HepG2 (cell line): ENCODE results near the gene MARCHF5. TPM values are rescaled to one million over a fixed set of nuclear protein-coding genes. Genes with fewer than 3 reads are reported as not detected.
A peak's percentile ranks its signal among the peaks of the same experiment; 100 is the strongest.

Experiments
- CEBPB ChIP-seq: IDR thresholded peaks from 2 replicates; pipeline ENCODE4 v1.6.1; 2011; ENCODE audit warnings: low read depth, low read length, improper control_type of control experiment, borderline replicate concordance
- DR1 ChIP-seq: sonication (generic); formaldehyde crosslinking; IDR thresholded peaks from 2 replicates; pipeline ENCODE4 v1.8.0; 2021; ENCODE audit warnings: mild to moderate bottlenecking, missing genetic modification reagents, inconsistent platforms
- HBP1 ChIP-seq: IDR thresholded peaks from 2 replicates; pipeline ENCODE4 v1.6.1; 2016; ENCODE audit warnings: low read depth, control low read depth
- HMGA1 ChIP-seq: sonication (generic); formaldehyde crosslinking; conservative IDR thresholded peaks from 2 replicates; pipeline ENCODE4 v1.4.0; 2020; ENCODE audit warnings: missing genetic modification reagents
- HNF1B ChIP-seq: sonication (generic); formaldehyde crosslinking; IDR thresholded peaks from 2 replicates; pipeline ENCODE4 v1.5.1; 2020; ENCODE audit warnings: mild to moderate bottlenecking, moderate library complexity, missing genetic modification reagents
- IKZF4 ChIP-seq: sonication (generic); formaldehyde crosslinking; IDR thresholded peaks from 2 replicates; pipeline ENCODE4 v1.5.1; 2020; ENCODE audit warnings: borderline replicate concordance, mild to moderate bottlenecking, low read depth, missing genetic modification reagents; ENCODE audit errors: not compliant biosample characterization
- IRF9 ChIP-seq: sonication (generic); formaldehyde crosslinking; IDR thresholded peaks from 2 replicates; pipeline ENCODE4 v1.8.0; 2022; ENCODE audit warnings: missing genetic modification reagents, mild to moderate bottlenecking, borderline replicate concordance
- NFIC ChIP-seq: IDR thresholded peaks from 2 replicates; pipeline ENCODE4 v1.6.1; 2012; ENCODE audit warnings: mild to moderate bottlenecking, low read length, inconsistent platforms
- PBX3 ChIP-seq: sonication (generic); formaldehyde crosslinking; IDR thresholded peaks from 2 replicates; pipeline ENCODE4 v1.8.1; 2023; ENCODE audit warnings: missing genetic modification reagents, inconsistent platforms, borderline replicate concordance
- RFXANK ChIP-seq: IDR thresholded peaks from 2 replicates; pipeline ENCODE4 v1.6.1; 2016
- TCF12 ChIP-seq, 2 experiments: fragments of 450-650 bp in 1 of 2; sonication (generic) in 1 of 2; formaldehyde crosslinking in 1 of 2; IDR thresholded peaks; 2 replicates each; pipeline versions ENCODE4 v1.6.1 to v1.8.0; 2017 to 2022; ENCODE audit warnings: antibody characterized with exemption in 1 of 2, mild to moderate bottlenecking in 1 of 2, missing genetic modification reagents in 1 of 2, moderate library complexity in 1 of 2
- TCF7 ChIP-seq: sonication (generic); IDR thresholded peaks from 2 replicates; pipeline ENCODE4 v1.6.1; 2016; ENCODE audit warnings: antibody characterized with exemption, low read depth
- ZBTB2 ChIP-seq: sonication (generic); formaldehyde crosslinking; IDR thresholded peaks from 2 replicates; pipeline ENCODE4 v1.8.0; 2022; ENCODE audit warnings: low read depth, missing genetic modification reagents
- ZKSCAN8 ChIP-seq: IDR thresholded peaks from 2 replicates; pipeline ENCODE4 v1.6.1; 2016; ENCODE audit warnings: borderline replicate concordance, missing genetic modification reagents, missing compliant biosample characterization
- ZNF138 ChIP-seq: sonication (generic); formaldehyde crosslinking; IDR thresholded peaks from 2 replicates; pipeline ENCODE4 v1.5.0; 2020; ENCODE audit warnings: mild to moderate bottlenecking, low read depth, missing genetic modification reagents
- ZNF276 ChIP-seq: sonication (generic); formaldehyde crosslinking; IDR thresholded peaks from 2 replicates; pipeline ENCODE4 v1.4.0; 2020; ENCODE audit warnings: mild to moderate bottlenecking, low read depth, missing genetic modification reagents
- ZNF441 ChIP-seq: sonication (generic); formaldehyde crosslinking; IDR thresholded peaks from 2 replicates; pipeline ENCODE4 v1.7.0; 2021; ENCODE audit warnings: missing genetic modification reagents, borderline replicate concordance
- ZNF672 ChIP-seq: sonication (generic); formaldehyde crosslinking; IDR thresholded peaks from 2 replicates; pipeline ENCODE4 v1.8.1; 2022; ENCODE audit warnings: missing genetic modification reagents
- ZSCAN25 ChIP-seq: sonication (generic); formaldehyde crosslinking; IDR thresholded peaks from 2 replicates; pipeline ENCODE4 v1.8.0; 2022; ENCODE audit warnings: mild to moderate bottlenecking, missing genetic modification reagents
- polyA plus RNA-seq, 8 experiments: library from polyadenylated mRNA; depleted of rRNA in 3 of 8; stranded (reverse) in 7 of 8; unstranded in 1 of 8; fragments of >200 nt; fragmentation: Illumina TruSeq in 4 of 8; extraction: Trizol in 4 of 8; gene quantifications; 2 replicates each; pipeline versions ENCODE4 v1.2.1 to v1.2.3, GENCODE V29; 2011 to 2016; ENCODE audit warnings: low read depth in 4 of 8, missing spikeins in 1 of 8, mixed read lengths in 1 of 8; ENCODE audit not compliant: insufficient read depth in 1 of 8
- total RNA-seq, 5 experiments: library from RNA; depleted of rRNA; stranded (reverse); fragments of >200 nt; fragmentation: Illumina TruSeq; extraction: Trizol; gene quantifications; 2 replicates each; pipeline ENCODE4 v1.2.3, GENCODE V29; 2016; ENCODE audit warnings: low read depth in 1 of 5

MARCHF5 gene
- total and polyA plus RNA-seq, 2 of the 13 experiments (the other 11 are each of a cell fraction or from before 2014, with no cell fraction given): 19.4 to 21.0 TPM

GRCh38 chr10:92290837-92291615 lies at the start of gene MARCHF5, which contains the start of gene CPEB3 (continued):
- TF ChIP-seq ZNF276 (peak; percentile 92; the same call in 1 of the 2 replicates), ZBTB2 (CRISPR knock-in tag) (peak; percentile 75; the same call in 1 of the 2 replicates), ZKSCAN8 (CRISPR knock-in tag) (peak; percentile 57; the same call in 1 of the 2 replicates), ZSCAN25 (no peak), NFIC (no peak), ZNF441 (CRISPR knock-in tag) (peak; percentile 67; the same call in 1 of the 2 replicates), TCF12 (IDR thresholded peaks at IDR 0.05) (no peak), TCF12 (CRISPR knock-in tag; IDR thresholded peaks at IDR 0.05) (peak; percentile 90), PBX3 (CRISPR knock-in tag) (no peak), ZNF138 (no peak), RFXANK (CRISPR knock-in tag) (no peak), DR1 (CRISPR knock-in tag) (peak; percentile 65; the same call in 1 of the 2 replicates), HMGA1 (CRISPR knock-in tag) (no peak), HNF1B (CRISPR knock-in tag) (no peak), TCF7 (0 out of 2 replicates have a peak, but pooled peaks have one; percentile 25), IKZF4 (CRISPR knock-in tag) (peak; percentile 74), HBP1 (CRISPR knock-in tag) (peak; percentile 65; the same call in 1 of the 2 replicates), IRF9 (CRISPR knock-in tag) (no peak; the same call in 1 of the 2 replicates), CEBPB (peak; percentile 42; the same call in 1 of the 2 replicates), ZNF672 (CRISPR knock-in tag) (no peak)
